Measurements from ENCODE around the gene NMT1.

DNA sequence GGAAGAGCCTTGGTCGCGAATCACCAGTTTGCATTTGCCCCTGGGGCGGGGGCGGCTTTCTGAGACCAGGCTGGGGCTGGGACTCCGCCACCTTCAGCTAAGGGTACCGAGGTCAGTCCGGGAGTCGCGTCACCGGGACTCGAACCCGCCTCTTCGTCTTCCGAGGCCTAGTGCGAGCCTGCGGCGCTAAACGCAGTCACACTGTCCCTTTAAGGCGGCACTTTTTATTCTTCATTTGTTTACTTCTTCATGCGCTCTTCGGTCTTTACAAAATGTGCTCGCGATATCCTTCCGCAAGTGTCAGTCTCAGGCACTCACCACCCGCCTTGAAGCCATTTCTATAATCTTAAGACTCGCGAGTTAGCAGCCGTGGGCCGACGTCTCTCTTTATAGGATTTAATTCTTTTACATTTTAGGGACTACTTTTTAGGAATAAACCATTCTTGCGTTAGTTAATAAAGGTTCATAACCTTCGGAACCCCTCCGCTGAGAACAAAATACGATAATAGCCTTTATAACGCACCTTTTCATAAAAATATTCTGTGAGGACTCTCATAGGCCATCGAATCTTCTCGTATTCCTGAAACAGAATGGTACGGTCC lies 86.6 kb downstream of the NMT1 start:
- TF ChIP-seq GATA3 (IDR thresholded peaks at IDR 0.05; ENCODE audit: low read depth, low read length) (no peak), GATA2 (IDR thresholded peaks at IDR 0.05; ENCODE audit: low read depth, low read length) (no peak)

Data from SH-SY5Y (cell line).